ENCODE results near the gene TBX6.

The TBX6 gene

GRCh38 chr16:30113031-30113710 lies 21.4 kb upstream of the TBX6 start, which contains the start of gene GDPD3:
Gene GDPD3 (minus strand): TSS chr16:30113537. CDS start chr16:30113478, 59 bp downstream.
- DNase-seq: no peak

- peak; percentile 70 for DNase-seq
Measured at GRCh38 chr16:30112197-30113030, 20.7 kb upstream of the TBX6 start.

- no peak for DNase-seq
Measured at GRCh38 chr16:30110661-30111060, 18.9 kb upstream of the TBX6 start.

GRCh38 chr16:30108059-30108850 lies 16.5 kb upstream of the TBX6 start:
- no peak for DNase-seq

GRCh38 chr16:30104492-30104891 lies 12.8 kb upstream of the TBX6 start:
- no peak for DNase-seq

- DNase-seq: no peak
Measured at GRCh38 chr16:30104090-30104489, 12.4 kb upstream of the TBX6 start.

GRCh38 chr16:30096862-30097563 lies 5.3 kb upstream of the TBX6 start:
- no peak for DNase-seq

- DNase-seq: peak; percentile 87
Measured at GRCh38 chr16:30096105-30096861, 4.6 kb upstream of the TBX6 start, which contains the start of gene YPEL3. Gene YPEL3 (minus strand): TSS chr16:30096213. CDS start chr16:30095482, 731 bp downstream.

- DNase-seq: no peak
Measured at GRCh38 chr16:30095166-30096078, 3.7 kb upstream of the TBX6 start.

- DNase-seq: no peak
Measured at GRCh38 chr16:30094541-30095165, 2.9 kb upstream of the TBX6 start.

- peak; percentile 66 for DNase-seq
Measured at GRCh38 chr16:30092373-30093010, 768 bp upstream of the TBX6 start.

- DNase-seq: no peak
Measured at GRCh38 chr16:30090610-30091331, 953 bp downstream of the TBX6 start.

- no peak for DNase-seq
Measured at GRCh38 chr16:30088832-30089624, 2.7 kb downstream of the TBX6 start.

- no peak for DNase-seq
Measured at GRCh38 chr16:30088237-30088831, 3.4 kb downstream of the TBX6 start.

- no peak for DNase-seq
Measured at GRCh38 chr16:30087181-30087898, 4.4 kb downstream of the TBX6 start.

- DNase-seq: no peak
Measured at GRCh38 chr16:30086291-30087140, 5.2 kb downstream of the TBX6 start.
